Colonic mucosa (tissue), 4 donors: ENCODE data around the gene CCDC102A. TPM values are rescaled to one million over a fixed set of nuclear protein-coding genes. Genes with fewer than 3 reads are reported as not detected.

ENCODE experiments used
- DNase-seq: peaks from one replicate; pipeline ENCODE4 v3.0.0-alpha.2; 2020
- H3K27ac ChIP-seq: fragments of 200-600 bp; one replicate; pipeline ENCODE4 v1.8.0; 2021
- H3K27me3 ChIP-seq: fragments of 200-600 bp; one replicate; pipeline ENCODE4 v1.8.0; 2021
- H3K36me3 ChIP-seq: fragments of 200-600 bp; one replicate; pipeline ENCODE4 v1.8.0; 2021
- H3K4me1 ChIP-seq: fragments of 200-600 bp; one replicate; pipeline ENCODE4 v1.8.0; 2021; ENCODE audit warnings: mild to moderate bottlenecking
- H3K4me3 ChIP-seq: fragments of 200-600 bp; one replicate; pipeline ENCODE4 v1.8.0; 2021
- H3K9ac ChIP-seq, 2 donors: one replicate each; pipeline ENCODE4 v1.7.0; 2013; ENCODE audit warnings: control low read depth in 2 of 2, low read depth in 2 of 2, low read length in 2 of 2
- H3K9me3 ChIP-seq: fragments of 200-600 bp; one replicate; pipeline ENCODE4 v1.8.0; 2021
- intact Hi-C: fragments of 100-400 bp; cut with DNase I; formaldehyde crosslinking; loops from one replicate; pipeline ENCODE4 v1.14.1; 2022
- total RNA-seq, 2 donors: library from RNA; stranded (reverse); fragmentation: NEBNext Ultra II Directional in 1 of 2; extraction: Animal tissue kit (Norgen Biotek cat#: 25700) in 1 of 2; gene quantifications; one replicate each; pipeline ENCODE4 v1.2.1, GENCODE V29; 2021
- TF ChIP-seq, protein P1 (sequence below): fragments of 200-600 bp; IDR thresholded peaks from one replicate; pipeline ENCODE4 v1.8.0; 2022; ENCODE audit warnings: antibody characterized with exemption, mild to moderate bottlenecking
- donor health status: healthy.
- donor health status: DM: no; HTN: no; CAD: no.
- donor health status: DM: no; HTN: no; CAD: no.

CCDC102A gene
- total RNA-seq, 2 donors from 2014 or later: 1.9 to 2.5 TPM

DNA sequence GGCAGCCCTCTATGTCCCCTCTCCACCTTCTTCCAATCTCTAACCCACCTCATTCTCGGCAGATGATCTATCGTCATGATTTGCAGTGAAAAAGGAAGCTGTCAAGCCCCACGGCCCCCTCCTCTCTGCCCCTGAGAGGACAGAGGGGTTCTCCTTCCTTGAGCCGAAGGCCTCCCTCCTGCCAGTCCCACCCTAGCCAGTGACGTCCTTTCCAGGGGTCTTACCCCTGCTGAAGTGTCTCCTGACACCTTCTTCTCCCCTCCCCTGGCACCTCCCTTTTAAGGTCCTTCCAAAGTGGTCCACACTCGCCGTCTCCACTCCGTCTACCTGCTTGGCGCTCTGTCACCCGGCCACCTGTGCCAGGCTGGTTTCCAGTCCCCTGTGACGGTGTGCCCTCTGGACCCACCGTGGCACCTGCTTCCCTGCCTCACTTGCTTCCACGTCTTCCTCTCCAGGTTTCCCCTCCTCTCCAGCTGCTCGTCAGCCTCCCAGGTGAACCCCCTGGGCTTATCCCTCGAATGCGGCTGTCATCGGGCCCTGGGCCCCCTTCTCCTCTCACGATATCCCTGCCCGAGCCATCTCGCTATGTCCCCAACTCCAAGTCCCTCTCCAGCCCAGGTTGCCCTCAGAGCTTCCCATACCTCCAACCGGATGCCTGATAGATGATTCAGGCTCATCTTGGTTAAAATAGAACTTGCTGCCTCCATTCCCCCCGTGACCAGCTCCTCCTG, 5.7 kb downstream of the CCDC102A start:
- Histone ChIP-seq H3K36me3 (no peaks in the 10 kb centered on the region), H3K4me3 (no peak overlapping the region), H3K9ac (no peak overlapping the region), H3K9me3 (no peaks in the 10 kb centered on the region), H3K4me1 (peaks cover 8% of the 10 kb centered on the region), H3K27ac (no peak overlapping the region), H3K27me3 (no peaks in the 10 kb centered on the region)
- intact Hi-C loops: no loop called here
- TF ChIP-seq, protein P1, sequence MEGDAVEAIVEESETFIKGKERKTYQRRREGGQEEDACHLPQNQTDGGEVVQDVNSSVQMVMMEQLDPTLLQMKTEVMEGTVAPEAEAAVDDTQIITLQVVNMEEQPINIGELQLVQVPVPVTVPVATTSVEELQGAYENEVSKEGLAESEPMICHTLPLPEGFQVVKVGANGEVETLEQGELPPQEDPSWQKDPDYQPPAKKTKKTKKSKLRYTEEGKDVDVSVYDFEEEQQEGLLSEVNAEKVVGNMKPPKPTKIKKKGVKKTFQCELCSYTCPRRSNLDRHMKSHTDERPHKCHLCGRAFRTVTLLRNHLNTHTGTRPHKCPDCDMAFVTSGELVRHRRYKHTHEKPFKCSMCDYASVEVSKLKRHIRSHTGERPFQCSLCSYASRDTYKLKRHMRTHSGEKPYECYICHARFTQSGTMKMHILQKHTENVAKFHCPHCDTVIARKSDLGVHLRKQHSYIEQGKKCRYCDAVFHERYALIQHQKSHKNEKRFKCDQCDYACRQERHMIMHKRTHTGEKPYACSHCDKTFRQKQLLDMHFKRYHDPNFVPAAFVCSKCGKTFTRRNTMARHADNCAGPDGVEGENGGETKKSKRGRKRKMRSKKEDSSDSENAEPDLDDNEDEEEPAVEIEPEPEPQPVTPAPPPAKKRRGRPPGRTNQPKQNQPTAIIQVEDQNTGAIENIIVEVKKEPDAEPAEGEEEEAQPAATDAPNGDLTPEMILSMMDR: no peak
- DNase-seq: no peak

DNA sequence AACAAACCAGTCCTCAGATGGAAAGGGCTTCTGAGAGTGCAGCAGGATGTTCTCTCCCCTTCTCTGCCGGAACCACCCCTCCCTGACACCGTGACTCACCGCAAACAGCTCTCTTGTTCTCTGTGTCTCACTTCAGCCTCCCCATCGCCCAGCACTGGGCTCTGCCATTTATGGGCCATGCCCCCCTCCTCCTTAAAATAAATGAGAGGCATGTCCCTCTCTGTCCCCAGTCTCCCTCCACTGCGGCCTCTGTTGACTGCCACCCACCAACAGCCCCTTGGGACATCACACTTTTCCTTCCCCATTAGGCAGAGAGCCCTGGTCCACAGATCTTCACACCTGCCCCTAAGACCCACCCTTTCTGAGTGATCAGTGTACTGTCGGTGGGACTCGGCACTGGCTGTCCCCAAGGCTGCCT, 6.3 kb downstream of the CCDC102A start:
- Histone ChIP-seq H3K4me3 (no peak overlapping the region), H3K27ac (no peak overlapping the region), H3K9me3 (no peaks in the 10 kb centered on the region), H3K4me1 (peaks cover 8% of the 10 kb centered on the region), H3K9ac (no peak overlapping the region), H3K36me3 (no peaks in the 10 kb centered on the region), H3K27me3 (no peaks in the 10 kb centered on the region)
- peak; percentile 49 for DNase-seq
- TF ChIP-seq, protein P1: no peak
- intact Hi-C loops: no loop called here

DNA sequence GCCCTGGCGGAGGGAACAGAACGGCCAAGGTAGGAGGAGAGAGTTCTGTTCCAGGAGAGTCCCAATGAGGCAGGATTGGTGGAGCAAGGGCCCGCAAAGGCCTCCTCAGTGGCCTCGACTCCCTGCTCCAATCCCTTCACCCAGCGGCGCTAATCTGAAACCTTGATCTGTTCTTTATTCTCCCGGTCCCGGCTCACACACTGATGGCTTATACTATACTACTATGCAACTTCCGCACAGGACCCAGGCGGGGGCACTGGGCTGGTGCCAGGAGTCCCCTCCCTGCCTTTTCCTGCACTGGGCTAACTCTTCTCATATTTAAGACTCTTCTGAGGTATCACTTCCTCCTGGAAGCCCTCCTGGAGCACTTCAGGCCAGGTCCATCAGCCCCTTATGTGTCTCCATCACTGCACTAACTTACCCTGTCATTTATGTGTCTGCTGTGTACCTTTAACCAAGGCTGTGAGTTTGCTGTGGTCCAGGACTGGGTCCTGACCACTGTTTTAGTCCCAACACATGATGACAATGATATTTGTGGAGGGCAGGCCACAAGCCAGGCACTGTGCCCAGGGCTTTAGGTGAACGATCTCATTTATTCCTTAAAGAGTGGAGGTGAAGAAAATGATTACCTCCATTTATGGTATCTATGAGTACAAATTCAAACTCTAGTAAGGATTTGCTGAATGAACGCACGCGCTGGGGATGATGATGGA, 6.8 kb downstream of the CCDC102A start:
- intact Hi-C loops: no loop called here
- Histone ChIP-seq H3K4me3 (peak overlapping the region; percentile 19), H3K27ac (peak overlapping the region; percentile 6), H3K9me3 (no peaks in the 10 kb centered on the region), H3K36me3 (no peaks in the 10 kb centered on the region), H3K27me3 (no peaks in the 10 kb centered on the region), H3K9ac (no peak overlapping the region), H3K4me1 (peaks cover 8% of the 10 kb centered on the region)
- DNase-seq: no peak
- TF ChIP-seq, protein P1: no peak

GRCh38 chr16:57528499-57529390, 7.6 kb downstream of the CCDC102A start:
- Histone ChIP-seq H3K27ac (no peak overlapping the region), H3K36me3 (no peaks in the 10 kb centered on the region), H3K9ac (no peak overlapping the region), H3K4me3 (peak overlapping the region; percentile 19), H3K4me1 (peaks cover 8% of the 10 kb centered on the region), H3K9me3 (no peaks in the 10 kb centered on the region), H3K27me3 (no peaks in the 10 kb centered on the region)
- DNase-seq: peak; percentile 85
- TF ChIP-seq, protein P1: no peak
- intact Hi-C loops: no loop called here

DNA sequence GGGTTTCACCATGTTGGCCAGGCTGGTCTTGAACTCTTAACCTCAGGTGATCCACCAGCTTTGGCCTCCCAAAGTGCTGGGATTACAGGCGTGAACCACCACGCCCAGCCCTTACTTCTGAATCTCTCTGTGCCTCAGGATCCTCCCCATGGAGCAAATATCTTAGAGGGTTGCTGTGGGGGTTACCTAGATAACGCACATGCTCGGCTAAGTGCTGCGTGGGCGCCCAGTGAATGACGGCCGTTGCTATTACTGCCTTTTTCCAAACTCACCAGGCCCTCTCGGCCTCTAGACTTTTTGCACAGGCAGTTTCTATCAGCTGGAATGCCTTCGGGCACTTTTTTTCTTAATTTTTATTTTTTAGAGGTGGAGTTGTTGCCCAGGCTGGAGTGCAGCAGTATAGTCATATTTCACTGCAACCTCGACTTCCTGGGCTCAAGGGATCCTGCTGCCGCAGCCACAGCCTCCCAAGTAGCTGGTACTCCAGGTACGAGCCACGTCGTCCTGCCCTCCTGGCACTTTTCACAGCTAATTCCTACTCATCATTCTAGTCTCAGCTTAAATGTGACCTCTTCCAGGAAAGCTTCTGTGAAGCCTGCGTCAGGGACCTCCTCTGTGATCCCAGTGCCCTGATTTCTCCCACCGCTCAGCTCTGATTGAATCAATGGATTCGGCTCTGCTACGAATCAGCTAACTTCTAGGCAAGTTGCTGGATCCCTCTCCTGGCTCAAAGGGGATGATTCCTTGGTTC, 8.6 kb downstream of the CCDC102A start:
- peaks cover 8% of the 10 kb centered on the region for H3K4me1 ChIP-seq
- H3K27me3 ChIP-seq: no peaks in the 10 kb centered on the region
- H3K9me3 ChIP-seq: no peaks in the 10 kb centered on the region
- intact Hi-C loops: no loop called here
- H3K9ac ChIP-seq: no peak overlapping the region
- no peaks in the 10 kb centered on the region for H3K36me3 ChIP-seq
- no peak for DNase-seq
- no peak overlapping the region for H3K4me3 ChIP-seq
- H3K27ac ChIP-seq: no peak overlapping the region
- TF ChIP-seq, protein P1: no peak
